GM19328 (cell line): ENCODE results near the gene DNAJC5G.
"Not testable (repeated sequence)": the region's sequence is repeated elsewhere in the genome, so short reads cannot be mapped to it uniquely, and the experiment has no call there.

Experiments
- ATAC-seq: cut with Tn5 transposase; IDR thresholded peaks from one replicate; pipeline ENCODE4 v1.9.1; 2021; ENCODE audit warnings: mild to moderate bottlenecking, moderate library complexity; ENCODE audit not compliant: unreplicated experiment

The DNAJC5G gene

GRCh38 chr2:27250652-27251379, 24.4 kb upstream of the DNAJC5G start:
- no peak for ATAC-seq

DNA sequence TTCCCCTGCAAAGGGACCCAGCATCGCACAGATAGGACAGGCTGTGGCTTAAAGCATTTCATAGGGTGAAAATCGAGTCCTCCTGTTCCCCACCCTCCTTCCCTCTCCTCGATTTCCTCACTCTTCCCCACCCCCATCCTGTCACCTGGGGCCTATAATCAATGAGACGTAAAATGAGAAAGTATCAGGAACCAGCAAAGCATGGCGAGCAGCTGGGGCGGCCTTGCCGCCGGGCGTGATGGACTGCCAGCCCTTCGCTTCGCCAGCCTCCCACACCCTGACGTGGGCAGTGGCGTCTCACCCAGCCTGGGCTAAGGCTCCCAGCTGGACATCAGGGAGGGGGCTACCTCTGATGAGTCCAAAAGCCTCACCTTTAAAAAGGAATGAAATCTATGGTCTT, 23.5 kb upstream of the DNAJC5G start:
- ATAC-seq = no peak

- no peak for ATAC-seq
Measured at GRCh38 chr2:27255187-27255586, 20.0 kb upstream of the DNAJC5G start.

DNA sequence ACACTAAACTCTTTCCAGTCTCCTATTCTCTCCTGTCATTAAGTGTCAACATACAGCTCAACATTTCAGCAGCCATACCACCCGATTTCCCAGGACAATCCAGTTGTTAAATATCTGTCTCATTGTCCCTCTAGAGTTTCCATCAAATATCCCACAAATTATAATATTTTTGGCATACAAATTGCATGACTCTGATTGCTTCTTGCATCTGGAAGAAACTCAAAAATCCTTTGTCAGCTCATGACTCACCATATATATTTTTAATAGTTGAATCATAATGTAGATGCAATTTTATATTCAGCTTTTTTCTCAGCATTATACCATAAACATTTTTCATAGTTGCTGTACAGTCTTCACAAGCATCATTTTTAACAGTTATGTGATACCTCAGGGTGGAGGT, 19.6 kb upstream of the DNAJC5G start:
- no peak for ATAC-seq

DNA sequence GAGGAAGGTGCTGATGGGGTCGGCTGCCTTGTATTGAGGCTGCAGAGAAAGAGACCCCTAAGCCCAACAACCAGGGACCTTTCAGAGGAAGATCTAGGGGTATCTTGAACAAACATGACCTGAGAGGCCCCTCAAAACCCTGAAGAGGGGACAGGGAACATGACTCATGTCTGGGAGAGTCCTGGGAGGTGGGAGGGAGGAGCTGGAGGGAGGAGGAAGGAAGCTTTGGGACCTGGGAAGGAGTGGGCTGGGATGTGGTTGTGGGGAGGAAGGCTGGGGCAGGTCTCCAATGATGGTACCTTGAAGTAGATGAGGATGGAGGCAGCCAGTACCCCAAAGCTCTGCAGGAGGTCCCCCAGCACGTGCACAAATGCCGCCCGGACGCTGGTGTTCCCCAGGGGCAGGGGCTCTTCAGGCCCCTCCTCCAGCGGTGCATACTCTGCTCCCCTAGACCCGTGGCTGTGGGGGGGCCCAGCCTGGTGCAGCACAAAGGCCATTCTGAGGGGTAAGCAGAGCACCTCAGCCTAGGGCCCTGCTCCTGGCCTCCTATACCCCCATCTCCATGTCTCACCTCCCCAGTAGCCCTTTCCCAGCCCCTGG, 18.3 kb upstream of the DNAJC5G start:
- no peak for ATAC-seq

GRCh38 chr2:27258051-27258450, 17.2 kb upstream of the DNAJC5G start:
- no peak for ATAC-seq

GRCh38 chr2:27261241-27261925, 13.8 kb upstream of the DNAJC5G start:
- no peak for ATAC-seq

DNA sequence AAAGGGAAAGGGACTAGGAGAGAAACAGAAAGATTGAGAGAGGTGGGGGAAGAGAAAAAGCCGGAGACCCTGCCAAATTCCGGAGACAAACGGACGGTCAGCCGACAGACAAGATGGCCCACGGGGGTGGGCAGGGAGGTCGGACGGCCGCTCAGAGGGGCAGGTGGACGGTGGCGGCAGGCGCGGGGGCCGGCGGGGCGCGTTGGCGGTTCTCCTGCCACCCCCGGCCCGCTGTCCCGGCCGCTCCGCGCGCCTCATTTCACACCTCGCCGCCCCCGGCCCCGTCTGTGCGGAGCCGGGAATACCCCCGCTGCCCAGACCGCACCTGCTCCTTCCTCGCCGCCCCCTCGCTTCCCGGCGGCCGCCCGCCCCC, 13.3 kb upstream of the DNAJC5G start:
- ATAC-seq = no peak

- ATAC-seq = no peak
Measured at GRCh38 chr2:27262379-27263286, 12.6 kb upstream of the DNAJC5G start, which contains the start of gene SLC30A3. TSS of gene SLC30A3 (minus strand) at chr2:27263047. CDS start at chr2:27262906, 141 bp downstream.

- no peak for ATAC-seq
Measured at GRCh38 chr2:27263287-27264252, 11.7 kb upstream of the DNAJC5G start.

- no peak for ATAC-seq
Measured at GRCh38 chr2:27264253-27264752, 10.9 kb upstream of the DNAJC5G start.

GRCh38 chr2:27264753-27265535, 10.3 kb upstream of the DNAJC5G start:
- ATAC-seq = no peak

GRCh38 chr2:27265536-27265870, 9.7 kb upstream of the DNAJC5G start:
- ATAC-seq = no peak

- ATAC-seq = not testable (repeated sequence)
Measured at GRCh38 chr2:27268296-27268695, 6.9 kb upstream of the DNAJC5G start.

DNA sequence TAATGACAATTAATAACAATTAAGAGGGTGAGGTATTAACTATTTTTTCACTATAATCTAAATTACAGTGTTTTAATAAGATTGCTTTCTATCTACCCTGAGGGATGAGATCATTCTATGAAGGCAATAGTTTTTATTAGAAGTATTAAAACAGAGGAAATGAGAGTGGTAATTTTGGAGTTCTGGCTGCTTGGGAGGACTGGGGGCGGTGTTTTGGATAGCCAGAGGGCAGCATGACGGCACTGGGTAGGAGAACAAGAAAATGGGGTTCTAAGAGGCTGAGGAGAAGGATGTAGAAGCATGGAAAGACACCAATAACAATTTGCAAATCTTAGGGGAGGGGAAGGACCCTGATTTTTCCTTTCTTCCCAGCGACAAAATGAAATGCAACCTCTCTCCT, 5.1 kb upstream of the DNAJC5G start:
- ATAC-seq = no peak

DNA sequence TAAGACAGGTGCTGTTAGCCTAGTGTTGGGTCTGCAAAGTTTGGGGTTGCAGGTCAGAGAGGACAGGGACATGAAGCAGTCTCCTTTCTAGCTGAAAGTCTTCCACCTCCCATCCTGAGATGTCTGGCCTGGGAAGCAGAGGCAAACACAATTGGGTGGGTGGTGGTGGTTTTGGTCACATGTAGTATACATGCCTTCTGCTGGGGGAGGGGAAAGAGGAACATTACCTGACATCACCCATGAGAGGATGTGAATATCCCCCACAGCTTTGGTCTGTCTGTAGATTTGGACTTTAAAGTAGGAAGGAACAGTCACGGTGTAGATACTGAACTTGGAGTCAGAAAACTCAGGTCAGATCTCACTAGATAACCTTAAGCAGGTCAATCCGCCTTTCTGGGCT, 4.6 kb upstream of the DNAJC5G start:
- no peak for ATAC-seq

- no peak for ATAC-seq
Measured at GRCh38 chr2:27271631-27272340, 3.4 kb upstream of the DNAJC5G start.
